Keratinocyte (primary cell): ENCODE measurements around the gene PADI4. TPM values are rescaled to one million over a fixed set of nuclear protein-coding genes. Genes with fewer than 3 reads are reported as not detected.

ENCODE experiments used
- DNase-seq: peaks from one replicate; pipeline ENCODE4 v3.0.0-alpha.2; 2011; ENCODE audit warnings: low read depth, missing footprints, low spot score
- FAIRE-seq: peaks from 2 replicates; lab custom pipeline; 2011; peaks lifted over from hg19 to GRCh38; lab: Jason Lieb, UNC
- H2AFZ ChIP-seq: 2 replicates; pipeline ENCODE4 v1.6.0; 2012; ENCODE audit warnings: low read length, control low read depth, inconsistent platforms; ENCODE audit not compliant: control insufficient read depth
- H3K27ac ChIP-seq: 2 replicates; pipeline ENCODE4 v1.5.1; 2011; ENCODE audit warnings: low read length; ENCODE audit not compliant: control insufficient read depth, insufficient read depth
- H3K27me3 ChIP-seq: 3 replicates; pipeline ENCODE4 v1.6.0; 2011; ENCODE audit warnings: low read length; ENCODE audit not compliant: control insufficient read depth, insufficient read depth; ENCODE audit errors: extremely low read depth
- H3K36me3 ChIP-seq, 2 experiments: 2 replicates in 1 of 2; 3 replicates in 1 of 2; pipeline ENCODE4 v1.5.1; 2011; ENCODE audit warnings: low read length in 2 of 2, mild to moderate bottlenecking in 1 of 2; ENCODE audit not compliant: control insufficient read depth in 2 of 2, insufficient read depth in 2 of 2; ENCODE audit errors: extremely low read depth in 1 of 2
- H3K4me1 ChIP-seq: 3 replicates; pipeline ENCODE4 v1.5.1; 2011; ENCODE audit warnings: low read length; ENCODE audit not compliant: control insufficient read depth, insufficient read depth; ENCODE audit errors: extremely low read depth
- H3K4me2 ChIP-seq: 3 replicates; pipeline ENCODE4 v1.6.0; 2011; ENCODE audit warnings: low read depth, low read length; ENCODE audit not compliant: control insufficient read depth, insufficient read depth; ENCODE audit errors: extremely low read depth
- H3K4me3 ChIP-seq, 3 experiments: fragments of 200-600 bp in 1 of 3; sonication (generic) in 1 of 3; 2 replicates in 2 of 3; 3 replicates in 1 of 3; pipeline ENCODE4 v1.5.1; 2011 to 2016; ENCODE audit warnings: low read length in 3 of 3, mild to moderate bottlenecking in 3 of 3, control low read depth in 2 of 3, inconsistent platforms in 1 of 3, low read depth in 1 of 3, mixed read lengths in 1 of 3, mixed run types in 1 of 3, moderate library complexity in 1 of 3; ENCODE audit not compliant: control insufficient read depth in 2 of 3, insufficient read depth in 2 of 3; ENCODE audit errors: extremely low read depth in 1 of 3
- H3K79me2 ChIP-seq: 2 replicates; pipeline ENCODE4 v1.6.0; 2012; ENCODE audit warnings: low read length; ENCODE audit not compliant: control insufficient read depth, insufficient read depth
- H3K9ac ChIP-seq: 3 replicates; pipeline ENCODE4 v1.6.0; 2011; ENCODE audit warnings: low read length; ENCODE audit not compliant: control insufficient read depth, insufficient read depth; ENCODE audit errors: extremely low read depth
- H3K9me1 ChIP-seq: 3 replicates; pipeline ENCODE4 v1.6.0; 2011; ENCODE audit warnings: low read length; ENCODE audit not compliant: control insufficient read depth, insufficient read depth; ENCODE audit errors: extremely low read depth
- H3K9me3 ChIP-seq: 2 replicates; pipeline ENCODE4 v1.5.1; 2012; ENCODE audit warnings: low read depth, low read length; ENCODE audit not compliant: control insufficient read depth
- H4K20me1 ChIP-seq: 3 replicates; pipeline ENCODE4 v1.6.0; 2011; ENCODE audit warnings: low read length; ENCODE audit not compliant: control insufficient read depth, insufficient read depth; ENCODE audit errors: extremely low read depth
- EZH2 ChIP-seq: IDR thresholded peaks from one replicate; pipeline ENCODE4 v1.6.1; 2012; ENCODE audit warnings: inconsistent platforms, mild to moderate bottlenecking, low read length, moderate library complexity
- dilution Hi-C: fragments of 300-500 bp; cut with MboI; formaldehyde crosslinking; loops from one replicate; pipeline ENCODE4 v1.7.0; 2020; ENCODE audit warnings: low sequenced_read_pairs; ENCODE audit not compliant: extremely low pct_ligation_motif_present
- polyA plus RNA-seq, 5 experiments: library from polyadenylated mRNA; depleted of rRNA in 3 of 5; stranded (reverse) in 3 of 5; stranded (forward) in 1 of 5; unstranded in 1 of 5; fragments of >200 nt; gene quantifications; 1 replicate in 1 of 5; 2 replicates in 3 of 5; 3 replicates in 1 of 5; pipeline versions ENCODE4 v1.2.1 to v1.2.3, GENCODE V29; 2011 to 2012; ENCODE audit warnings: missing spikeins in 2 of 5, low read depth in 1 of 5, low replicate concordance in 1 of 5
- TF ChIP-seq, protein P1 (sequence below), 3 experiments: IDR thresholded peaks in 1 of 3; conservative IDR thresholded peaks in 1 of 3; optimal IDR thresholded peaks in 1 of 3; 2 replicates in 2 of 3; 3 replicates in 1 of 3; pipeline versions ENCODE3 to v1.5.1; 2011; ENCODE audit warnings: low read length in 3 of 3, mild to moderate bottlenecking in 3 of 3, moderate library complexity in 2 of 3, control low read depth in 1 of 3, inconsistent platforms in 1 of 3; ENCODE audit not compliant: insufficient read depth in 2 of 3; ENCODE audit errors: extremely low read depth in 1 of 3

PADI4 gene
- polyA plus RNA-seq, 1 donor (not counting 4 experiments of a cell fraction or from before 2014, with no cell fraction given): 0.03 TPM

DNA sequence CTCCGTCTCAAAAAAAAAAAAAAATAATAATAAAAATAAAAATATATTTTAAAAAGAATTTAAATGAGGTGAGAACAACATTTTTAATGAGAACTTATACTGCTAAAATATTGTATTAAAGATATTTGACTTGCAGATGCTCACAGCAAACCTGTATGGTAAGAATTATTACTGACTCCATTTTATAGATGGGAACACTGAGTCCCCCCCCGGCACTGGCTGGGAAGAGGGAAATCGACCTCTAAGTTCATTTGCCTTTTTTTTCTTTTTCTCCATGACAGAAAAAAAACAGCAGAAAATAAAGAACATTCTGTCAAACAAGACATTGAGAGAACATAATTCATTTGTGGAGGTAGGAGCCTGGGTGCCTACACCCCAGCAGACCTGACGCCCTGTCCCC, 50.6 kb downstream of the PADI4 start:
- no peak for FAIRE-seq
- DNase-seq: no peak
- H3K9ac ChIP-seq: no peak overlapping the region
- H3K4me3 ChIP-seq: no peak overlapping the region
- H3K79me2 ChIP-seq: no peaks in the 10 kb centered on the region
- H2AFZ ChIP-seq: no peak overlapping the region
- H3K4me2 ChIP-seq: no peak overlapping the region
- dilution Hi-C loops: loop anchor here (10.0 kb wide), 1 partner anchor 74 kb away; no protein-coding TSS in a partner anchor
- peaks cover 3% of the 10 kb centered on the region for H3K4me1 ChIP-seq
- no peaks in the 10 kb centered on the region for H3K36me3 ChIP-seq
- no peaks in the 10 kb centered on the region for H3K9me3 ChIP-seq
- H3K27me3 ChIP-seq: no peaks in the 10 kb centered on the region
- TF ChIP-seq EZH2: no peak
- TF ChIP-seq, protein P1, sequence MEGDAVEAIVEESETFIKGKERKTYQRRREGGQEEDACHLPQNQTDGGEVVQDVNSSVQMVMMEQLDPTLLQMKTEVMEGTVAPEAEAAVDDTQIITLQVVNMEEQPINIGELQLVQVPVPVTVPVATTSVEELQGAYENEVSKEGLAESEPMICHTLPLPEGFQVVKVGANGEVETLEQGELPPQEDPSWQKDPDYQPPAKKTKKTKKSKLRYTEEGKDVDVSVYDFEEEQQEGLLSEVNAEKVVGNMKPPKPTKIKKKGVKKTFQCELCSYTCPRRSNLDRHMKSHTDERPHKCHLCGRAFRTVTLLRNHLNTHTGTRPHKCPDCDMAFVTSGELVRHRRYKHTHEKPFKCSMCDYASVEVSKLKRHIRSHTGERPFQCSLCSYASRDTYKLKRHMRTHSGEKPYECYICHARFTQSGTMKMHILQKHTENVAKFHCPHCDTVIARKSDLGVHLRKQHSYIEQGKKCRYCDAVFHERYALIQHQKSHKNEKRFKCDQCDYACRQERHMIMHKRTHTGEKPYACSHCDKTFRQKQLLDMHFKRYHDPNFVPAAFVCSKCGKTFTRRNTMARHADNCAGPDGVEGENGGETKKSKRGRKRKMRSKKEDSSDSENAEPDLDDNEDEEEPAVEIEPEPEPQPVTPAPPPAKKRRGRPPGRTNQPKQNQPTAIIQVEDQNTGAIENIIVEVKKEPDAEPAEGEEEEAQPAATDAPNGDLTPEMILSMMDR (optimal IDR thresholded peaks at IDR 0.05 in 1 of 3, IDR thresholded peaks at IDR 0.05 in 1 of 3, conservative IDR thresholded peaks at IDR 0.05 in 1 of 3; ENCODE audit: extremely low read depth in 1 of 3, insufficient read depth in 2 of 3, low read length in 3 of 3): no peak
- H3K27ac ChIP-seq: no peak overlapping the region
- no peaks in the 10 kb centered on the region for H3K9me1 ChIP-seq
- H4K20me1 ChIP-seq: no peaks in the 10 kb centered on the region

DNA sequence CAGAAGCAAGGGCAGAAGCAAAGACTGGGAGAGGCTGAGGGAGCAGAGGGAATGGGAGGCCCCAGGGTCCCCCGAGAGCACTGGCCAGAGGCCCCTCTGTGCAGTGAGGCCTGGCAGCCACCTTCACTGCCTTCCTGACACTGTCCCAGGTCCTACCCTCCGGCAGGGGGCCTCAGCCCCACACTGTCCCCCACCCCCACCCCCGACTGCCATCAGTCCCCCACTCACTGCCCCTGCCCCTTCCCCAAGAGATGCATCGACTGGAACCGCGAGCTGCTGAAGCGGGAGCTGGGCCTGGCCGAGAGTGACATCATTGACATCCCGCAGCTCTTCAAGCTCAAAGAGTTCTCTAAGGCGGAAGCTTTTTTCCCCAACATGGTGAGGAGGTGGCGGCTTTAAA, 51.0 kb downstream of the PADI4 start:
- dilution Hi-C loops: loop anchor here (10.0 kb wide), 1 partner anchor 74 kb away; no protein-coding TSS in a partner anchor

More for the DNA sequence above, 51.0 kb downstream of the PADI4 start:
- Histone ChIP-seq H4K20me1 (no peaks in the 10 kb centered on the region), H3K4me3 (no peak overlapping the region), H3K36me3 (no peaks in the 10 kb centered on the region), H3K9me1 (no peaks in the 10 kb centered on the region), H3K9me3 (no peaks in the 10 kb centered on the region), H3K79me2 (no peaks in the 10 kb centered on the region), H2AFZ (no peak overlapping the region), H3K4me1 (peaks cover 3% of the 10 kb centered on the region), H3K9ac (no peak overlapping the region), H3K4me2 (no peak overlapping the region), H3K27me3 (no peaks in the 10 kb centered on the region), H3K27ac (no peak overlapping the region)
- FAIRE-seq (no peak), DNase-seq (no peak)
- TF ChIP-seq, protein P1 (optimal IDR thresholded peaks at IDR 0.05 in 1 of 3, IDR thresholded peaks at IDR 0.05 in 1 of 3, conservative IDR thresholded peaks at IDR 0.05 in 1 of 3; ENCODE audit: extremely low read depth in 1 of 3, insufficient read depth in 2 of 3, low read length in 3 of 3): peak in 1 of 3 experiments; percentile 10
- TF ChIP-seq EZH2: no peak
